ENCODE results near the gene CTXN1. TPM values are rescaled to one million over a fixed set of nuclear protein-coding genes. Genes with fewer than 3 reads are reported as not detected.

Gene CTXN1
- total and polyA plus RNA-seq, 2 experiments from 2014 or later = 5.2 to 14.5 TPM

DNA sequence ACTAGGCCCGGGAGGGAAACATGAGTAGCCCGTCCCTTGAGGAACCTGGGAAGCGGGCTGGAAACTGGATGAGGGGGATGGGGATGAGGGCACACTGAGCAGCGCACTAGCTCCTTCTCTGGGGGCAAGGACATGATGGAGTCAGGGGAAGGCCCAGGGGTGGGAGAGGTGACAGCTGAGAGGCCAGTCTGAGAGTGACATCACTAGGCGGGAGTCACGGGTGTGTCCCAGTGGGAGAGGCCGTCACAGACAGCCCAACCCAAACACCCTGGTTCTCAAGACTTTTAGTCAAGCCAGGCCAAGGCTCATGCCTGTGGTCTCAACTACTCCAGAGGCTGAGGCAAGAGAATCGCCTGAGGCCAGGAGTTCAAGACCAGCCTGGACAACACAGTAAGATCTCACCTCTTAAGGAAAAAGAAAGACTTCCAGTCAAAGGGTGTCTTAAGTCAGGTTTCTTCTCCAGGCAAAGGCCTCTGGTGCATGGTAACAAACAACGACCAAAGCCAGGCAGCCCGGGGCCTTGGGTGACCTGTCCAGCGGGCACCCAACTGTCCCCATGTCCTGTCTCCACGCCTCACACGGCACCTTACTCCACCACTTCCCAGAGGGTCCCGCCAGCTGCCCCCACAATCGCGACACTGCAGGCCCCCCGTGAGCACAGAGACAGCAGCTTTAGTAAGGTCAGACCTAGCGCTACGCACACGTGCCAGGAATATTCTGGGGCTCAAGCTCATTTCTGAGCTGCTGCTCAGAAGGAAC lies 43.0 kb upstream of the CTXN1 start:
- Histone ChIP-seq H3K27me3 (no peaks in the 10 kb centered on the region), H3K9me3 (ENCODE audit: low read depth) (no peaks in the 10 kb centered on the region), H2AFZ (no peak overlapping the region), H3K4me3 (no peak overlapping the region), H3K79me2 (no peaks in the 10 kb centered on the region), H3K4me2 (no peak overlapping the region), H3K9me2 (replicated peaks; ENCODE audit: insufficient read depth) (no peaks in the 10 kb centered on the region), H4K20me1 (ENCODE audit: insufficient read depth, poor library complexity, severe bottlenecking) (peaks cover 4% of the 10 kb centered on the region), H3K36me3 (replicated peaks; ENCODE audit: insufficient read depth, low read depth) (no peaks in the 10 kb centered on the region), H3K4me1 (ENCODE audit: insufficient read depth) (no peaks in the 10 kb centered on the region), H3K27ac (no peak overlapping the region)
- TF ChIP-seq EZH2phosphoT487 (IDR thresholded peaks at IDR 0.05; ENCODE audit: low read depth, severe bottlenecking, unreplicated experiment) (no peak), CTCF (IDR thresholded peaks at IDR 0.05; ENCODE audit: poor library complexity) (no peak), EZH2 (IDR thresholded peaks at IDR 0.05; ENCODE audit: borderline replicate concordance) (no peak)
- 96% methylated on average over 19 of the region's 20 CpGs for WGBS (ENCODE audit: low lambda C conversion rate, missing lambda C conversion rate)
- no peak for DNase-seq (ENCODE audit: low spot score)

GRCh38 chr19:7968008-7968795 lies 42.3 kb upstream of the CTXN1 start:
- Histone ChIP-seq H3K4me3 (no peak overlapping the region), H3K27me3 (no peaks in the 10 kb centered on the region), H3K27ac (no peak overlapping the region), H3K9me2 (replicated peaks; ENCODE audit: insufficient read depth) (no peaks in the 10 kb centered on the region), H3K4me2 (no peak overlapping the region), H4K20me1 (ENCODE audit: insufficient read depth, poor library complexity, severe bottlenecking) (peaks cover 4% of the 10 kb centered on the region), H2AFZ (no peak overlapping the region), H3K36me3 (replicated peaks; ENCODE audit: insufficient read depth, low read depth) (no peaks in the 10 kb centered on the region), H3K79me2 (no peaks in the 10 kb centered on the region), H3K9me3 (ENCODE audit: low read depth) (no peaks in the 10 kb centered on the region), H3K4me1 (ENCODE audit: insufficient read depth) (no peaks in the 10 kb centered on the region)
- 96% methylated on average over 15 of the region's 15 CpGs for WGBS (ENCODE audit: low lambda C conversion rate, missing lambda C conversion rate)
- no peak for TF ChIP-seq EZH2phosphoT487 (IDR thresholded peaks at IDR 0.05; ENCODE audit: low read depth, severe bottlenecking, unreplicated experiment)
- TF ChIP-seq EZH2 (IDR thresholded peaks at IDR 0.05; ENCODE audit: borderline replicate concordance) = no peak
- no peak for TF ChIP-seq CTCF (IDR thresholded peaks at IDR 0.05; ENCODE audit: poor library complexity)
- no peak for DNase-seq (ENCODE audit: low spot score)

DNA sequence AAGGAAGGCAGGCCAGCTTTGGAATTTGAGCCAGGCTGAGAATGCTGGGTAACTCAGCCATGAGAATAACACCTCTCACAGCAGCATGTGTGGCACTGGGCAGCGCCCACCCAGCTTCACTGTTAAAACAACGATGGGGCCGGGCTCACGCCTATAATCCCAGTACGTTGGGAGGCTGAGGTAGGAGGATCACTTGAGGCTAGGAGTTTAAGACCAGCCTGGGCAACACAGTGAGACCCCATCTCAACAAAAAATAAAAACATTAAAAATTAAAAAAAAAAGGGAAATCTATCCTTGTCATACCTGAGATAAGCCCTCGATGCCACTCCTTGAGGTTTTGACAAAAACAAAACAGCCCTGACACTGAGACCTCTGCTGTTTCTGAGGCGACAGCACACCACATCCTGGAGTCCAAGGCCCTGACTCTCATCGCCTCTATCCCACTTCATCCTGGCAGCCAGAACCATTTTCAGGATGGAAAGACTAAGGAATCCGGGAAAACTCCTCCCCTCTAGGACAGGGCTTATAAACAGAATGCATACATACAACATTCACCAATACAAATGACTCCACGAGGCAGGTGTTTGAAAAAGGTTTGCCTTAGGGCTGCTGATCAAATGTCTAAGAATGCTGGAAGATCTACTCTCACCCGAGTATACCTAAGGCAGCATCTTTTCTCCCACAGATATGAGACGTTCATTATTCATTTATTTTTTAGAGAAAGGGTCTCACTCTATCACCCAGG lies 40.2 kb upstream of the CTXN1 start:
- Histone ChIP-seq H3K27ac (no peak overlapping the region), H3K9me2 (replicated peaks; ENCODE audit: insufficient read depth) (no peaks in the 10 kb centered on the region), H3K9me3 (ENCODE audit: low read depth) (no peaks in the 10 kb centered on the region), H3K27me3 (no peaks in the 10 kb centered on the region), H3K4me3 (no peak overlapping the region), H3K79me2 (no peaks in the 10 kb centered on the region), H4K20me1 (ENCODE audit: insufficient read depth, poor library complexity, severe bottlenecking) (peaks cover 4% of the 10 kb centered on the region), H3K4me2 (no peak overlapping the region), H3K4me1 (ENCODE audit: insufficient read depth) (peaks cover 6% of the 10 kb centered on the region), H2AFZ (no peak overlapping the region), H3K36me3 (replicated peaks; ENCODE audit: insufficient read depth, low read depth) (no peaks in the 10 kb centered on the region)
- no peak for DNase-seq (ENCODE audit: low spot score)
- 93% methylated on average over 12 of the region's 12 CpGs for WGBS (ENCODE audit: low lambda C conversion rate, missing lambda C conversion rate)
- no peak for TF ChIP-seq CTCF (IDR thresholded peaks at IDR 0.05; ENCODE audit: poor library complexity)
